Uterus (tissue), 2 donors: ENCODE measurements around the gene CLTA.

Experiments used
- CTCF ChIP-seq, 4 experiments: fragments of 200-600 bp in 2 of 4; fragments of 450-650 bp in 2 of 4; sonication (generic) in 2 of 4; IDR thresholded peaks; one replicate each; pipeline ENCODE4 v1.5.1; 2016 to 2019; ENCODE audit warnings: antibody characterized with exemption in 4 of 4, mild to moderate bottlenecking in 2 of 4, moderate library complexity in 1 of 4
- POLR2A ChIP-seq, 2 donors: fragments of 450-650 bp; IDR thresholded peaks; one replicate each; pipeline ENCODE4 v1.6.1; 2016; ENCODE audit warnings: antibody characterized with exemption in 2 of 2, mild to moderate bottlenecking in 1 of 2, moderate library complexity in 1 of 2

- TF ChIP-seq CTCF (IDR thresholded peaks at IDR 0.05), result no peak
- no peak for TF ChIP-seq POLR2A (IDR thresholded peaks at IDR 0.05)
Observed at GRCh38 chr9:36218411-36218901, 27.7 kb downstream of the CLTA start.
